ENCODE results near the gene ARSI.
A peak's percentile ranks its signal among the peaks of the same experiment; 100 is the strongest.

- TF ChIP-seq, protein P1, sequence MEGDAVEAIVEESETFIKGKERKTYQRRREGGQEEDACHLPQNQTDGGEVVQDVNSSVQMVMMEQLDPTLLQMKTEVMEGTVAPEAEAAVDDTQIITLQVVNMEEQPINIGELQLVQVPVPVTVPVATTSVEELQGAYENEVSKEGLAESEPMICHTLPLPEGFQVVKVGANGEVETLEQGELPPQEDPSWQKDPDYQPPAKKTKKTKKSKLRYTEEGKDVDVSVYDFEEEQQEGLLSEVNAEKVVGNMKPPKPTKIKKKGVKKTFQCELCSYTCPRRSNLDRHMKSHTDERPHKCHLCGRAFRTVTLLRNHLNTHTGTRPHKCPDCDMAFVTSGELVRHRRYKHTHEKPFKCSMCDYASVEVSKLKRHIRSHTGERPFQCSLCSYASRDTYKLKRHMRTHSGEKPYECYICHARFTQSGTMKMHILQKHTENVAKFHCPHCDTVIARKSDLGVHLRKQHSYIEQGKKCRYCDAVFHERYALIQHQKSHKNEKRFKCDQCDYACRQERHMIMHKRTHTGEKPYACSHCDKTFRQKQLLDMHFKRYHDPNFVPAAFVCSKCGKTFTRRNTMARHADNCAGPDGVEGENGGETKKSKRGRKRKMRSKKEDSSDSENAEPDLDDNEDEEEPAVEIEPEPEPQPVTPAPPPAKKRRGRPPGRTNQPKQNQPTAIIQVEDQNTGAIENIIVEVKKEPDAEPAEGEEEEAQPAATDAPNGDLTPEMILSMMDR (conservative IDR thresholded peaks at IDR 0.05; ENCODE audit: low read depth, low read length), result peak; percentile 65
- TF ChIP-seq FOS (IDR thresholded peaks at IDR 0.05; ENCODE audit: low read depth, low read length) (no peak), BHLHE40 (IDR thresholded peaks at IDR 0.05; ENCODE audit: low read depth, low read length) (no peak), POLR2A (IDR thresholded peaks at IDR 0.05; ENCODE audit: low read depth, low read length) (no peak), CEBPB (IDR thresholded peaks at IDR 0.05; ENCODE audit: low read depth, low read length) (no peak), RCOR1 (IDR thresholded peaks at IDR 0.05; ENCODE audit: insufficient replicate concordance, low read length) (no peak), SMC3 (IDR thresholded peaks at IDR 0.05; ENCODE audit: low read depth, low read length) (peak; percentile 85), RFX5 (IDR thresholded peaks at IDR 0.05; ENCODE audit: low read depth, low read length) (no peak)
- TF ChIP-seq, protein P2, sequence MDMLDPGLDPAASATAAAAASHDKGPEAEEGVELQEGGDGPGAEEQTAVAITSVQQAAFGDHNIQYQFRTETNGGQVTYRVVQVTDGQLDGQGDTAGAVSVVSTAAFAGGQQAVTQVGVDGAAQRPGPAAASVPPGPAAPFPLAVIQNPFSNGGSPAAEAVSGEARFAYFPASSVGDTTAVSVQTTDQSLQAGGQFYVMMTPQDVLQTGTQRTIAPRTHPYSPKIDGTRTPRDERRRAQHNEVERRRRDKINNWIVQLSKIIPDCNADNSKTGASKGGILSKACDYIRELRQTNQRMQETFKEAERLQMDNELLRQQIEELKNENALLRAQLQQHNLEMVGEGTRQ (IDR thresholded peaks at IDR 0.05; ENCODE audit: low read depth, low read length), result no peak
- TF ChIP-seq, protein P3, sequence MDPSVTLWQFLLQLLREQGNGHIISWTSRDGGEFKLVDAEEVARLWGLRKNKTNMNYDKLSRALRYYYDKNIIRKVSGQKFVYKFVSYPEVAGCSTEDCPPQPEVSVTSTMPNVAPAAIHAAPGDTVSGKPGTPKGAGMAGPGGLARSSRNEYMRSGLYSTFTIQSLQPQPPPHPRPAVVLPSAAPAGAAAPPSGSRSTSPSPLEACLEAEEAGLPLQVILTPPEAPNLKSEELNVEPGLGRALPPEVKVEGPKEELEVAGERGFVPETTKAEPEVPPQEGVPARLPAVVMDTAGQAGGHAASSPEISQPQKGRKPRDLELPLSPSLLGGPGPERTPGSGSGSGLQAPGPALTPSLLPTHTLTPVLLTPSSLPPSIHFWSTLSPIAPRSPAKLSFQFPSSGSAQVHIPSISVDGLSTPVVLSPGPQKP (IDR thresholded peaks at IDR 0.05; ENCODE audit: borderline replicate concordance, low read depth, low read length), result no peak
These were observed 30.2 kb downstream of the ARSI start for GRCh38 chr5:150272531-150272930.
